GM23338 (cell line): ENCODE results near the gene TNFAIP3. TPM values are rescaled to one million over a fixed set of nuclear protein-coding genes. Genes with fewer than 3 reads are reported as not detected.

Experiments used
- ATAC-seq: fragments of 200-7000 bp; cut with Tn5 transposase; 3 replicates; pipeline ENCODE4 v1.9.1; 2020
- DNase-seq: peaks from one replicate; pipeline ENCODE4 v3.0.0-alpha.2; 2015; ENCODE audit warnings: low spot score
- H2AFZ ChIP-seq: fragments of 200-600 bp; sonication (generic); 2 replicates; pipeline ENCODE4 v1.8.0; 2016; ENCODE audit warnings: antibody characterized with exemption, mild to moderate bottlenecking, moderate library complexity
- H3F3A ChIP-seq: fragments of 200-600 bp; sonication (generic); replicated peaks from 2 replicates; pipeline ENCODE4 v1.8.0; 2017; ENCODE audit warnings: antibody characterized with exemption, mixed run types, low read depth
- H3K27ac ChIP-seq: fragments of 200-600 bp; sonication (generic); 2 replicates; pipeline ENCODE4 v1.6.1; 2016; ENCODE audit warnings: low read depth
- H3K27me3 ChIP-seq: fragments of 200-600 bp; sonication (generic); 2 replicates; pipeline ENCODE4 v1.8.0; 2016; ENCODE audit warnings: mild to moderate bottlenecking, mixed run types, moderate library complexity; ENCODE audit not compliant: insufficient read depth
- H3K36me3 ChIP-seq: fragments of 200-600 bp; sonication (generic); 2 replicates; pipeline ENCODE4 v1.8.0; 2016; ENCODE audit warnings: mild to moderate bottlenecking; ENCODE audit not compliant: insufficient read depth
- H3K4me1 ChIP-seq: fragments of 200-600 bp; sonication (generic); 2 replicates; pipeline ENCODE4 v1.8.0; 2016; ENCODE audit warnings: mild to moderate bottlenecking, moderate library complexity; ENCODE audit not compliant: insufficient read depth
- H3K4me2 ChIP-seq: fragments of 200-600 bp; sonication (generic); 2 replicates; pipeline ENCODE4 v1.7.1; 2017; ENCODE audit warnings: mixed run types
- H3K4me3 ChIP-seq: fragments of 200-600 bp; sonication (generic); 2 replicates; pipeline ENCODE4 v1.6.1; 2016; ENCODE audit warnings: mixed run types
- H3K79me2 ChIP-seq: fragments of 200-600 bp; sonication (generic); replicated peaks from 2 replicates; pipeline ENCODE4 v1.8.0; 2017; ENCODE audit warnings: mild to moderate bottlenecking; ENCODE audit not compliant: insufficient read depth
- H3K9me2 ChIP-seq: fragments of 200-600 bp; sonication (generic); 2 replicates; pipeline ENCODE4 v1.8.0; 2017; ENCODE audit not compliant: insufficient read depth
- H4K20me1 ChIP-seq: fragments of 200-600 bp; sonication (generic); replicated peaks from 2 replicates; pipeline ENCODE4 v1.8.0; 2017; ENCODE audit warnings: mild to moderate bottlenecking; ENCODE audit not compliant: insufficient read depth
- H3K27ac Mint-ChIP-seq: 2 replicates; pipeline ENCODE4 v1.8.0; 2020; ENCODE audit warnings: inconsistent platforms, mild to moderate bottlenecking, moderate library complexity, mixed read lengths
- H3K27me3 Mint-ChIP-seq: 3 replicates; pipeline ENCODE4 v1.8.0; 2022; ENCODE audit warnings: low read depth, mild to moderate bottlenecking, moderate library complexity, mixed read lengths, inconsistent platforms; ENCODE audit not compliant: insufficient read depth, poor library complexity
- H3K36me3 Mint-ChIP-seq: 3 replicates; pipeline ENCODE4 v1.8.0; 2021; ENCODE audit warnings: low read depth, mild to moderate bottlenecking, inconsistent platforms, moderate library complexity, mixed read lengths
- H3K4me1 Mint-ChIP-seq: 3 replicates; pipeline ENCODE4 v1.8.0; 2020; ENCODE audit warnings: mild to moderate bottlenecking, inconsistent platforms, mixed read lengths
- H3K4me3 Mint-ChIP-seq: 3 replicates; pipeline ENCODE4 v1.8.0; 2021; ENCODE audit warnings: moderate library complexity, mild to moderate bottlenecking, inconsistent platforms, mixed read lengths
- H3K9me3 Mint-ChIP-seq: 3 replicates; pipeline ENCODE4 v1.8.0; 2020; ENCODE audit warnings: moderate library complexity, mild to moderate bottlenecking, inconsistent platforms, mixed read lengths
- CREB1 ChIP-seq: fragments of 250-450 bp; sonication (Bioruptor Pico); IDR thresholded peaks from 2 replicates; pipeline ENCODE4 v1.5.0; 2020; ENCODE audit warnings: low read depth, mild to moderate bottlenecking, moderate library complexity
- CTCF ChIP-seq, 2 experiments: fragments of 200-600 bp in 1 of 2; sonication (generic) in 1 of 2; conservative IDR thresholded peaks; 2 replicates each; pipeline versions ENCODE4 v1.5.1 to v1.6.1; 2016 to 2017; ENCODE audit warnings: antibody characterized with exemption in 2 of 2, low read depth in 2 of 2, mild to moderate bottlenecking in 2 of 2, moderate library complexity in 1 of 2
- ETS1 ChIP-seq: IDR thresholded peaks from 2 replicates; pipeline ENCODE4 v1.6.1; 2016; ENCODE audit warnings: antibody characterized with exemption
- EZH2 ChIP-seq: fragments of 200-600 bp; sonication (generic); IDR thresholded peaks from one replicate; pipeline ENCODE4 v1.8.0; 2017; ENCODE audit warnings: antibody characterized with exemption, mild to moderate bottlenecking, low read depth; ENCODE audit not compliant: unreplicated experiment
- EZH2phosphoT487 ChIP-seq: fragments of 200-600 bp; sonication (generic); IDR thresholded peaks from one replicate; pipeline ENCODE4 v1.8.1; 2018; ENCODE audit warnings: antibody characterized with exemption; ENCODE audit not compliant: unreplicated experiment
- NANOG ChIP-seq: IDR thresholded peaks from 2 replicates; pipeline ENCODE4 v1.6.1; 2016; ENCODE audit warnings: antibody characterized with exemption, borderline replicate concordance
- STAT1 ChIP-seq: IDR thresholded peaks from one replicate; pipeline ENCODE4 v1.6.1; 2016; ENCODE audit warnings: antibody characterized with exemption; ENCODE audit not compliant: unreplicated experiment
- ZNF331 ChIP-seq: fragments of 250-450 bp; sonication (Bioruptor Pico); IDR thresholded peaks from 2 replicates; pipeline ENCODE4 v1.5.0; 2020; ENCODE audit warnings: low read depth, mild to moderate bottlenecking, moderate library complexity
- ZNF462 ChIP-seq: fragments of 250-450 bp; sonication (Bioruptor Pico); IDR thresholded peaks from 2 replicates; pipeline ENCODE4 v1.5.0; 2020; ENCODE audit warnings: mild to moderate bottlenecking, moderate library complexity
- polyA plus RNA-seq: library from polyadenylated mRNA; unstranded; fragments of >200 nt; fragmentation: Nextera tagmentation; extraction: Ambion mirVana; gene quantifications from 2 replicates; pipeline ENCODE4 v1.2.1, GENCODE V29; 2016
- total RNA-seq: library from RNA; depleted of rRNA; stranded (reverse); fragments of >200 nt; shearing (Covaris generic); gene quantifications from 2 replicates; pipeline ENCODE4 v1.2.3, GENCODE V29; 2014

Gene TNFAIP3
- total and polyA plus RNA-seq, 2 experiments from 2014 or later: 2.1 to 2.3 TPM

GRCh38 chr6:137919837-137920730 is 53.0 kb downstream of the TNFAIP3 start (continued):
- TF ChIP-seq ZNF462: no peak
- no peak for TF ChIP-seq EZH2
- no peak for TF ChIP-seq NANOG
- TF ChIP-seq ETS1: no peak

- no peak overlapping the region for H3K4me3 ChIP-seq
- no peaks in the 10 kb centered on the region for H3K79me2 ChIP-seq
- H2AFZ ChIP-seq: no peak overlapping the region
- Mint-ChIP-seq H3K4me3 (no peak overlapping the region), H3K9me3 (no peaks in the 10 kb centered on the region), H3K27ac (no peak overlapping the region), H3K36me3 (no peaks in the 10 kb centered on the region), H3K4me1 (peaks cover 18% of the 10 kb centered on the region), H3K27me3 (peaks cover 11% of the 10 kb centered on the region)
- no peaks in the 10 kb centered on the region for H3K9me2 ChIP-seq
- DNase-seq: peak; percentile 32
- no peak overlapping the region for H3K27ac ChIP-seq
- H3F3A ChIP-seq: no peaks in the 10 kb centered on the region
- peak; percentile 34; the same call in 1 of the 3 replicates for ATAC-seq
- H3K27me3 ChIP-seq: no peaks in the 10 kb centered on the region
- no peak overlapping the region for H3K4me2 ChIP-seq
- H4K20me1 ChIP-seq: no peaks in the 10 kb centered on the region
- H3K36me3 ChIP-seq: no peaks in the 10 kb centered on the region
- peaks cover 14% of the 10 kb centered on the region for H3K4me1 ChIP-seq
- TF ChIP-seq STAT1 (no peak), EZH2 (no peak), EZH2phosphoT487 (no peak), ZNF331 (no peak), CREB1 (CRISPR knock-in tag) (no peak), CTCF (conservative IDR thresholded peaks at IDR 0.05; ENCODE audit: low read depth in 2 of 2) (peak in 1 of 2 experiments; percentile 27)
These were observed 54.8 kb downstream of the TNFAIP3 start for GRCh38 chr6:137921823-137922222.
